ENCODE results near the gene OSBPL2. TPM values are rescaled to one million over a fixed set of nuclear protein-coding genes. Genes with fewer than 3 reads are reported as not detected.

OSBPL2 gene
- total and polyA plus RNA-seq, 4 donors = 9.9 to 19.7 (median 12.3) TPM

DNA sequence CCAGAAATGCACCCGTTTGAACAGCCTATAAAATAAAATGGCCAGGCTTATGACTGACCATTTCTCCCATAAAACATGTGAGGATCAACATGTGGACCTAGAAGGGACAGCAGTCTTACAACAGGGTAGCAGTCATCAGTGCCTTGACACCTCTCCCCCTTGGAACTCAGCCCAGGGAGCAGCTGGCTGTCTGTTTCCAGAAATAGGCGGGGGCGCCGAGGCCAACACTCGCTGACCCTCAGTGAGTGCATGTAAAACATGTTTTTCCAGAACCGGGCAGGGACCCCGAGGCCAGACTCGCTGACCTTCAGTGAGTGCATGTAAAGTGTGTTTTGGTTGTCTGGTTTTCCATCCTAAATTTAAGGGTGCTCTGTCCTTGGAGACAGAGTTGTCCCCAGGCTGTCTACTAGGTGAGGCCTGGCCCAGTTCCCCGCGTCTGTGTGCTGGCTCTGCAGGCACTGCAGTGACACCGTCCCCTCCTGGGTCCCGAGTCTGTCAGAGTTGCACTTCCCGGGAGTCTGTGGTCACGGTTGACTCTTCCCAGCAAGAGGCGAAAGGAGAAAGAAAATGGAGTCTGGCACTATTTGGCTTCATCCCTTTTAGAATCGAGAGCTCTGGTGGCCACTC, 44.7 kb downstream of the OSBPL2 start:
- H3K36me3 ChIP-seq (ENCODE audit: control insufficient read depth in 4 of 4, insufficient read depth in 3 of 4, low read depth in 1 of 4, low read length in 3 of 4) = peaks cover 17 to 50% (median 37%) of the 10 kb centered on the region in 4 donors
- TF ChIP-seq SP1 (IDR thresholded peaks at IDR 0.05) (peak; percentile 41), RXRA (IDR thresholded peaks at IDR 0.05) (peak; percentile 81 to 89), NR2F2 (IDR thresholded peaks at IDR 0.05) (peak; percentile 98)
- TF ChIP-seq, protein P1, sequence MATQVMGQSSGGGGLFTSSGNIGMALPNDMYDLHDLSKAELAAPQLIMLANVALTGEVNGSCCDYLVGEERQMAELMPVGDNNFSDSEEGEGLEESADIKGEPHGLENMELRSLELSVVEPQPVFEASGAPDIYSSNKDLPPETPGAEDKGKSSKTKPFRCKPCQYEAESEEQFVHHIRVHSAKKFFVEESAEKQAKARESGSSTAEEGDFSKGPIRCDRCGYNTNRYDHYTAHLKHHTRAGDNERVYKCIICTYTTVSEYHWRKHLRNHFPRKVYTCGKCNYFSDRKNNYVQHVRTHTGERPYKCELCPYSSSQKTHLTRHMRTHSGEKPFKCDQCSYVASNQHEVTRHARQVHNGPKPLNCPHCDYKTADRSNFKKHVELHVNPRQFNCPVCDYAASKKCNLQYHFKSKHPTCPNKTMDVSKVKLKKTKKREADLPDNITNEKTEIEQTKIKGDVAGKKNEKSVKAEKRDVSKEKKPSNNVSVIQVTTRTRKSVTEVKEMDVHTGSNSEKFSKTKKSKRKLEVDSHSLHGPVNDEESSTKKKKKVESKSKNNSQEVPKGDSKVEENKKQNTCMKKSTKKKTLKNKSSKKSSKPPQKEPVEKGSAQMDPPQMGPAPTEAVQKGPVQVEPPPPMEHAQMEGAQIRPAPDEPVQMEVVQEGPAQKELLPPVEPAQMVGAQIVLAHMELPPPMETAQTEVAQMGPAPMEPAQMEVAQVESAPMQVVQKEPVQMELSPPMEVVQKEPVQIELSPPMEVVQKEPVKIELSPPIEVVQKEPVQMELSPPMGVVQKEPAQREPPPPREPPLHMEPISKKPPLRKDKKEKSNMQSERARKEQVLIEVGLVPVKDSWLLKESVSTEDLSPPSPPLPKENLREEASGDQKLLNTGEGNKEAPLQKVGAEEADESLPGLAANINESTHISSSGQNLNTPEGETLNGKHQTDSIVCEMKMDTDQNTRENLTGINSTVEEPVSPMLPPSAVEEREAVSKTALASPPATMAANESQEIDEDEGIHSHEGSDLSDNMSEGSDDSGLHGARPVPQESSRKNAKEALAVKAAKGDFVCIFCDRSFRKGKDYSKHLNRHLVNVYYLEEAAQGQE (IDR thresholded peaks at IDR 0.05) = no peak
- H3K27ac ChIP-seq (ENCODE audit: low read depth in 1 of 2, low read length in 2 of 2) = no peak overlapping the region
- no peaks in the 10 kb centered on the region for H3K9me3 ChIP-seq (ENCODE audit: control insufficient read depth in 4 of 4, low read length in 3 of 4)
- no peak overlapping the region for H3K9ac ChIP-seq (ENCODE audit: low read depth in 1 of 2, low read length in 2 of 2)
- H3K4me1 ChIP-seq (ENCODE audit: control insufficient read depth in 4 of 4, insufficient read depth in 4 of 4, low read length in 3 of 4) = peaks cover 0 to 10% (median 6%) of the 10 kb centered on the region in 4 donors
- no peak overlapping the region for H3K4me3 ChIP-seq (ENCODE audit: low read depth in 1 of 3, low read length in 3 of 3)
- H3K27me3 ChIP-seq (ENCODE audit: control insufficient read depth in 4 of 4, insufficient read depth in 4 of 4, low read length in 3 of 4) = no peaks in the 10 kb centered on the region
- 89% methylated on average over 16 of the region's 16 CpGs for whole genome bisulfite sequencing
- DNase-seq (ENCODE audit: low spot score) = no peak

DNA sequence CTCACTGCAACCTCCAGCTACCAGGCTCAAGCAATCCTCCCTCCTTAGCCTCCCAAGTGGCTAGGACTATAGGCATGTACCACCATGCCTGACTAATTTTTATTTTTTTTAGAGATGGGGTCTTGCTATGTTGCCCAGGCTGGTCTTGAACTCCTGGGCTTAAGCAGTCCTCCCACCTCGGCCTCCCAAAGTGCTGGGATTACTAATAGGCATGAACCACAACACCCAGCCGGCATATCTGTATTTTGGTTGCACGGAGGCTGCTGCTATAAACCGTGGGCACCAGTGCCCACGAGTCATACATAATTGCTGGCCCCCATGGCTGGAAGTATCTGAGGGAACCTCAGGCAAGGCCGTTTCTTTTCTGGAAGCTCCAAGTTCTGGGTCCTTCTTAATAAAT, 46.1 kb downstream of the OSBPL2 start:
- no peak for DNase-seq (ENCODE audit: low spot score)
- H3K27ac ChIP-seq (ENCODE audit: low read depth in 1 of 2, low read length in 2 of 2) = no peak overlapping the region
- WGBS = 96% methylated on average over 6 of the region's 6 CpGs
- H3K27me3 ChIP-seq (ENCODE audit: control insufficient read depth in 4 of 4, insufficient read depth in 4 of 4, low read length in 3 of 4) = no peaks in the 10 kb centered on the region
- TF ChIP-seq, protein P2, sequence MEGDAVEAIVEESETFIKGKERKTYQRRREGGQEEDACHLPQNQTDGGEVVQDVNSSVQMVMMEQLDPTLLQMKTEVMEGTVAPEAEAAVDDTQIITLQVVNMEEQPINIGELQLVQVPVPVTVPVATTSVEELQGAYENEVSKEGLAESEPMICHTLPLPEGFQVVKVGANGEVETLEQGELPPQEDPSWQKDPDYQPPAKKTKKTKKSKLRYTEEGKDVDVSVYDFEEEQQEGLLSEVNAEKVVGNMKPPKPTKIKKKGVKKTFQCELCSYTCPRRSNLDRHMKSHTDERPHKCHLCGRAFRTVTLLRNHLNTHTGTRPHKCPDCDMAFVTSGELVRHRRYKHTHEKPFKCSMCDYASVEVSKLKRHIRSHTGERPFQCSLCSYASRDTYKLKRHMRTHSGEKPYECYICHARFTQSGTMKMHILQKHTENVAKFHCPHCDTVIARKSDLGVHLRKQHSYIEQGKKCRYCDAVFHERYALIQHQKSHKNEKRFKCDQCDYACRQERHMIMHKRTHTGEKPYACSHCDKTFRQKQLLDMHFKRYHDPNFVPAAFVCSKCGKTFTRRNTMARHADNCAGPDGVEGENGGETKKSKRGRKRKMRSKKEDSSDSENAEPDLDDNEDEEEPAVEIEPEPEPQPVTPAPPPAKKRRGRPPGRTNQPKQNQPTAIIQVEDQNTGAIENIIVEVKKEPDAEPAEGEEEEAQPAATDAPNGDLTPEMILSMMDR (IDR thresholded peaks at IDR 0.05; ENCODE audit: low read depth, low read length, missing input control) = no peak
- TF ChIP-seq TAF1 (conservative IDR thresholded peaks at IDR 0.05) (no peak), EGR1 (IDR thresholded peaks at IDR 0.05; ENCODE audit: low read depth in 2 of 2) (no peak), YY1 (IDR thresholded peaks at IDR 0.05) (no peak), FOXA2 (IDR thresholded peaks at IDR 0.05) (no peak), JUND (IDR thresholded peaks at IDR 0.05) (no peak), GABPA (IDR thresholded peaks at IDR 0.05 in 1 of 2, conservative IDR thresholded peaks at IDR 0.05 in 1 of 2) (no peak), HNF4G (IDR thresholded peaks at IDR 0.05) (no peak), HNF4A (conservative IDR thresholded peaks at IDR 0.05) (no peak), FOXA1 (IDR thresholded peaks at IDR 0.05) (no peak)
- TF ChIP-seq, protein P1 (IDR thresholded peaks at IDR 0.05) = no peak
- TF ChIP-seq, protein P3, sequence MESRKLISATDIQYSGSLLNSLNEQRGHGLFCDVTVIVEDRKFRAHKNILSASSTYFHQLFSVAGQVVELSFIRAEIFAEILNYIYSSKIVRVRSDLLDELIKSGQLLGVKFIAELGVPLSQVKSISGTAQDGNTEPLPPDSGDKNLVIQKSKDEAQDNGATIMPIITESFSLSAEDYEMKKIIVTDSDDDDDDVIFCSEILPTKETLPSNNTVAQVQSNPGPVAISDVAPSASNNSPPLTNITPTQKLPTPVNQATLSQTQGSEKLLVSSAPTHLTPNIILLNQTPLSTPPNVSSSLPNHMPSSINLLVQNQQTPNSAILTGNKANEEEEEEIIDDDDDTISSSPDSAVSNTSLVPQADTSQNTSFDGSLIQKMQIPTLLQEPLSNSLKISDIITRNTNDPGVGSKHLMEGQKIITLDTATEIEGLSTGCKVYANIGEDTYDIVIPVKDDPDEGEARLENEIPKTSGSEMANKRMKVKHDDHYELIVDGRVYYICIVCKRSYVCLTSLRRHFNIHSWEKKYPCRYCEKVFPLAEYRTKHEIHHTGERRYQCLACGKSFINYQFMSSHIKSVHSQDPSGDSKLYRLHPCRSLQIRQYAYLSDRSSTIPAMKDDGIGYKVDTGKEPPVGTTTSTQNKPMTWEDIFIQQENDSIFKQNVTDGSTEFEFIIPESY (IDR thresholded peaks at IDR 0.05) = no peak
- peaks cover 15 to 48% (median 41%) of the 10 kb centered on the region in 4 donors for H3K36me3 ChIP-seq (ENCODE audit: control insufficient read depth in 4 of 4, insufficient read depth in 3 of 4, low read depth in 1 of 4, low read length in 3 of 4)
- no peak overlapping the region for H3K4me3 ChIP-seq (ENCODE audit: low read depth in 1 of 3, low read length in 3 of 3)
- no peaks in the 10 kb centered on the region for H3K9me3 ChIP-seq (ENCODE audit: control insufficient read depth in 4 of 4, low read length in 3 of 4)
- peaks cover 0 to 10% (median 6%) of the 10 kb centered on the region in 4 donors for H3K4me1 ChIP-seq (ENCODE audit: control insufficient read depth in 4 of 4, insufficient read depth in 4 of 4, low read length in 3 of 4)
- no peak overlapping the region for H3K9ac ChIP-seq (ENCODE audit: low read depth in 1 of 2, low read length in 2 of 2)

Measured in liver (tissue), 9 donors.